ENCODE results near the gene CTNNA1.

GRCh38 chr5:138725818-138726416 lies 27.3 kb upstream of the CTNNA1 start:
- TF ChIP-seq POLR2AphosphoS5 (IDR thresholded peaks at IDR 0.05; ENCODE audit: low read depth, low read length) (no peak), POLR2A (IDR thresholded peaks at IDR 0.05; ENCODE audit: low read depth, low read length) (no peak), TAF1 (IDR thresholded peaks at IDR 0.05; ENCODE audit: borderline replicate concordance, low read depth, low read length) (no peak)

All from GM12892 (cell line).